Breast epithelium (tissue), 4 donors: ENCODE results near the gene PGS1. TPM values are rescaled to one million over a fixed set of nuclear protein-coding genes. Genes with fewer than 3 reads are reported as not detected.

ENCODE experiments used
- DNase-seq, 2 donors: peaks; one replicate each; pipeline ENCODE4 v3.0.0-alpha.2; 2019; ENCODE audit warnings: low spot score in 2 of 2
- H3K27ac ChIP-seq, 2 donors: fragments of 200-600 bp; sonication (generic) in 1 of 2; one replicate each; pipeline ENCODE4 v1.5.1; 2016 to 2019; ENCODE audit warnings: mild to moderate bottlenecking in 1 of 2
- H3K27me3 ChIP-seq, 2 donors: fragments of 200-600 bp; sonication (generic) in 1 of 2; one replicate each; pipeline versions ENCODE4 v1.5.1 to v1.6.0; 2017 to 2019; ENCODE audit warnings: control low read depth in 1 of 2, mild to moderate bottlenecking in 1 of 2
- H3K36me3 ChIP-seq: fragments of 200-600 bp; one replicate; pipeline ENCODE4 v1.5.1; 2019
- H3K4me1 ChIP-seq, 2 donors: fragments of 200-600 bp; sonication (generic); one replicate each; pipeline ENCODE4 v1.5.1; 2016 to 2019; ENCODE audit warnings: control low read depth in 1 of 2
- H3K4me3 ChIP-seq, 3 donors: fragments of 200-600 bp; sonication (generic); 1 replicate in 2 of 3; 2 replicates in 1 of 3; pipeline ENCODE4 v1.5.1; 2016 to 2019; ENCODE audit warnings: mild to moderate bottlenecking in 3 of 3, moderate library complexity in 2 of 3
- H3K9me3 ChIP-seq, 2 donors: fragments of 200-600 bp; sonication (generic) in 1 of 2; one replicate each; pipeline ENCODE4 v1.5.1; 2016 to 2019; ENCODE audit warnings: control low read depth in 1 of 2
- CTCF ChIP-seq, 3 donors: fragments of 450-650 bp; IDR thresholded peaks; one replicate each; pipeline ENCODE4 v1.5.1; 2016 to 2017; ENCODE audit warnings: antibody characterized with exemption in 3 of 3, mild to moderate bottlenecking in 3 of 3, moderate library complexity in 3 of 3
- POLR2A ChIP-seq: fragments of 450-650 bp; IDR thresholded peaks from one replicate; pipeline ENCODE4 v1.6.1; 2016; ENCODE audit warnings: antibody characterized with exemption, mild to moderate bottlenecking, moderate library complexity
- POLR2AphosphoS5 ChIP-seq, 3 donors: sonication (generic); formaldehyde crosslinking; IDR thresholded peaks; one replicate each; pipeline ENCODE4 v1.6.1; 2017; ENCODE audit warnings: antibody characterized with exemption in 3 of 3
- intact Hi-C: fragments of 100-400 bp; cut with DNase I; formaldehyde crosslinking; loops from one replicate; pipeline ENCODE4 v1.15.1; 2023; ENCODE audit warnings: low total_unique reads
- total RNA-seq, 3 donors: library from RNA; depleted of rRNA; stranded (reverse); fragments of >200 nt; gene quantifications; one replicate each; pipeline ENCODE4 v1.1.0, GENCODE V29; 2016

PGS1 gene
- total RNA-seq, 3 donors from 2014 or later: 33.9 to 58.7 (median 50.2) TPM

GRCh38 chr17:78361225-78361701 is 17.2 kb upstream of the PGS1 start:
- Histone ChIP-seq H3K4me3 (peak overlapping the region in 1 of 3 donors; percentile 100), H3K27me3 (no peaks in the 10 kb centered on the region), H3K9me3 (no peaks in the 10 kb centered on the region), H3K27ac (peak overlapping the region; percentile 91 to 94), H3K36me3 (no peaks in the 10 kb centered on the region), H3K4me1 (peaks cover 11 to 18% of the 10 kb centered on the region in 2 donors)
- intact Hi-C loops: no loop called here
- DNase-seq: no peak
- no peak for TF ChIP-seq POLR2AphosphoS5 (IDR thresholded peaks at IDR 0.05)
- no peak for TF ChIP-seq POLR2A
- no peak for TF ChIP-seq CTCF (IDR thresholded peaks at IDR 0.05)

GRCh38 chr17:78362232-78362631 is 16.2 kb upstream of the PGS1 start:
- intact Hi-C loops: no loop called here
- Histone ChIP-seq H3K27me3 (no peaks in the 10 kb centered on the region), H3K27ac (no peak overlapping the region), H3K9me3 (no peaks in the 10 kb centered on the region), H3K4me1 (peaks cover 18 to 22% of the 10 kb centered on the region in 2 donors), H3K36me3 (no peaks in the 10 kb centered on the region), H3K4me3 (no peak overlapping the region)
- TF ChIP-seq CTCF (IDR thresholded peaks at IDR 0.05) (no peak), POLR2AphosphoS5 (IDR thresholded peaks at IDR 0.05) (no peak)
- no peak for DNase-seq

GRCh38 chr17:78362671-78363070 is 15.8 kb upstream of the PGS1 start:
- Histone ChIP-seq H3K27ac (no peak overlapping the region), H3K4me3 (no peak overlapping the region), H3K27me3 (no peaks in the 10 kb centered on the region), H3K36me3 (no peaks in the 10 kb centered on the region), H3K9me3 (no peaks in the 10 kb centered on the region), H3K4me1 (peaks cover 15 to 22% of the 10 kb centered on the region in 2 donors)
- DNase-seq: no peak
- intact Hi-C loops: no loop called here
- TF ChIP-seq POLR2A: no peak
- no peak for TF ChIP-seq POLR2AphosphoS5 (IDR thresholded peaks at IDR 0.05)
- TF ChIP-seq CTCF (IDR thresholded peaks at IDR 0.05): no peak

- no peak for TF ChIP-seq CTCF (IDR thresholded peaks at IDR 0.05)
- no peak for TF ChIP-seq POLR2AphosphoS5 (IDR thresholded peaks at IDR 0.05)
- TF ChIP-seq POLR2A: no peak
- H3K9me3 ChIP-seq: no peaks in the 10 kb centered on the region
- peak overlapping the region; percentile 83 to 93 for H3K27ac ChIP-seq
- intact Hi-C loops: no loop called here
- DNase-seq: no peak
- no peaks in the 10 kb centered on the region for H3K27me3 ChIP-seq
- H3K4me1 ChIP-seq: peaks cover 14% of the 10 kb centered on the region in 2 donors
- H3K4me3 ChIP-seq: no peak overlapping the region
- H3K36me3 ChIP-seq: no peaks in the 10 kb centered on the region
Observed at GRCh38 chr17:78364436-78365281, 13.8 kb upstream of the PGS1 start.

GRCh38 chr17:78365561-78366108 is 12.8 kb upstream of the PGS1 start:
- peak in 1 of 2 donors; percentile 70 for DNase-seq
- Histone ChIP-seq H3K27ac (peak overlapping the region; percentile 83 to 93), H3K4me1 (peaks cover 14% of the 10 kb centered on the region in 2 donors), H3K27me3 (no peaks in the 10 kb centered on the region), H3K9me3 (no peaks in the 10 kb centered on the region), H3K36me3 (no peaks in the 10 kb centered on the region), H3K4me3 (peak overlapping the region in 1 of 3 donors; percentile 28)
- intact Hi-C loops: no loop called here
- no peak for TF ChIP-seq CTCF (IDR thresholded peaks at IDR 0.05)
- TF ChIP-seq POLR2A: no peak
- TF ChIP-seq POLR2AphosphoS5 (IDR thresholded peaks at IDR 0.05): no peak
